Mucosa of descending colon (tissue), 3 donors: ENCODE data around the gene NKD1. TPM values are rescaled to one million over a fixed set of nuclear protein-coding genes. Genes with fewer than 3 reads are reported as not detected.

Experiments used
- ATAC-seq: fragments of 200-7000 bp; cut with Tn5 transposase; one replicate; pipeline ENCODE4 v1.9.1; 2020; ENCODE audit warnings: mild to moderate bottlenecking, moderate library complexity
- DNase-seq, 3 donors: peaks; one replicate each; pipeline ENCODE4 v3.0.0-alpha.2; 2020
- H3K36me3 ChIP-seq: fragments of 200-600 bp; one replicate; pipeline ENCODE4 v1.8.0; 2021; ENCODE audit warnings: low read depth, mild to moderate bottlenecking
- H3K4me1 ChIP-seq: fragments of 200-600 bp; one replicate; pipeline ENCODE4 v1.8.0; 2021; ENCODE audit warnings: low read depth, mild to moderate bottlenecking
- H3K4me3 ChIP-seq: fragments of 200-600 bp; one replicate; pipeline ENCODE4 v1.8.0; 2021; ENCODE audit warnings: mild to moderate bottlenecking
- H3K9me3 ChIP-seq: fragments of 200-600 bp; one replicate; pipeline ENCODE4 v1.8.0; 2021; ENCODE audit warnings: mild to moderate bottlenecking
- CTCF ChIP-seq: fragments of 200-600 bp; IDR thresholded peaks from one replicate; pipeline ENCODE4 v1.8.0; 2022; ENCODE audit warnings: antibody characterized with exemption, mild to moderate bottlenecking
- intact Hi-C, 2 donors: fragments of 100-400 bp; cut with DNase I in 1 of 2; cut with micrococcal nuclease in 1 of 2; formaldehyde crosslinking; loops; one replicate each; pipeline versions ENCODE4 v1.11.0 to v1.11.1; 2022; cut with DNase I, micrococcal nuclease
- total RNA-seq, 3 donors: library from RNA; stranded (reverse); fragmentation: NEBNext Ultra II Directional in 2 of 3; extraction: Animal tissue kit (Norgen Biotek cat#: 25700) in 2 of 3; gene quantifications; one replicate each; pipeline versions ENCODE4 v1.2.1 to v1.2.4, GENCODE V29; 2021 to 2023
- donor health status: DM: no; HTN: no; CAD: no; lungs with moderate emphysema.
- donor health status: DM: no; HTN: no; CAD: no.
- donor health status: DM: no; HTN: yes; CAD: no.

Gene NKD1
- total RNA-seq, 3 donors from 2014 or later = 1.6 to 28.0 (median 3.2) TPM

GRCh38 chr16:50593410-50594150 is 45.4 kb downstream of the NKD1 start:
- TF ChIP-seq CTCF = no peak
- no peak for DNase-seq
- Histone ChIP-seq H3K4me3 (no peak overlapping the region), H3K4me1 (no peaks in the 10 kb centered on the region), H3K9me3 (no peaks in the 10 kb centered on the region), H3K36me3 (no peaks in the 10 kb centered on the region)
- intact Hi-C loops = no loop called here
- no peak for ATAC-seq

GRCh38 chr16:50594308-50595260 is 46.4 kb downstream of the NKD1 start:
- intact Hi-C loops = no loop called here
- TF ChIP-seq CTCF = no peak

GRCh38 chr16:50595859-50596258 is 47.7 kb downstream of the NKD1 start:
- no peak for ATAC-seq
- DNase-seq = no peak
- Histone ChIP-seq H3K4me3 (no peak overlapping the region), H3K9me3 (no peaks in the 10 kb centered on the region), H3K4me1 (no peaks in the 10 kb centered on the region), H3K36me3 (no peaks in the 10 kb centered on the region)
- TF ChIP-seq CTCF = no peak
- intact Hi-C loops = no loop called here

More at GRCh38 chr16:50594308-50595260, 46.4 kb downstream of the NKD1 start:
- H3K36me3 ChIP-seq = no peaks in the 10 kb centered on the region
- DNase-seq = no peak
- H3K4me3 ChIP-seq = no peak overlapping the region
- no peaks in the 10 kb centered on the region for H3K9me3 ChIP-seq
- no peaks in the 10 kb centered on the region for H3K4me1 ChIP-seq
- ATAC-seq = no peak

- no peak for DNase-seq
- H3K4me1 ChIP-seq = no peaks in the 10 kb centered on the region
- no peak for ATAC-seq
- no peak overlapping the region for H3K4me3 ChIP-seq
- no peaks in the 10 kb centered on the region for H3K36me3 ChIP-seq
- no peaks in the 10 kb centered on the region for H3K9me3 ChIP-seq
- no peak for TF ChIP-seq CTCF
- intact Hi-C loops = no loop called here
These were observed 48.7 kb downstream of the NKD1 start for GRCh38 chr16:50596762-50597450.

GRCh38 chr16:50597563-50598255 is 49.5 kb downstream of the NKD1 start:
- no peaks in the 10 kb centered on the region for H3K36me3 ChIP-seq
- intact Hi-C loops = no loop called here
- ATAC-seq (no peak), DNase-seq (no peak)
- H3K4me3 ChIP-seq = no peak overlapping the region
- H3K9me3 ChIP-seq = no peaks in the 10 kb centered on the region
- H3K4me1 ChIP-seq = peaks cover 3% of the 10 kb centered on the region
- TF ChIP-seq CTCF = no peak
